SU-DHL-6 (cell line): ENCODE results near the gene PDE4B.

Experiments
- H2AFZ ChIP-seq: fragments of 200-600 bp; sonication (generic); 2 replicates; pipeline ENCODE4 v1.6.1; 2014; ENCODE audit warnings: low read depth, mild to moderate bottlenecking, moderate library complexity, mixed read lengths, antibody characterized with exemption, low read length; ENCODE audit not compliant: severe bottlenecking
- H3F3A ChIP-seq: fragments of 200-600 bp; shearing (Covaris generic); 2 replicates; pipeline ENCODE4 v1.6.0; 2016; ENCODE audit warnings: antibody characterized with exemption, mild to moderate bottlenecking; ENCODE audit not compliant: insufficient read depth
- H3K27ac ChIP-seq: fragments of 200-600 bp; sonication (generic); 2 replicates; pipeline ENCODE4 v1.5.1; 2016; ENCODE audit warnings: low read depth, mild to moderate bottlenecking, low read length, moderate library complexity, mixed read lengths
- H3K27me3 ChIP-seq: fragments of 200-600 bp; sonication (generic), shearing (Covaris generic); 2 replicates; pipeline ENCODE4 v1.6.0; 2014; ENCODE audit warnings: mild to moderate bottlenecking, low read length
- H3K36me3 ChIP-seq: fragments of 200-600 bp; sonication (generic); 2 replicates; pipeline ENCODE4 v1.6.1; 2014; ENCODE audit warnings: mild to moderate bottlenecking, low read length, mixed read lengths
- H3K4me2 ChIP-seq: fragments of 300-600, 200-600 bp; shearing (Covaris generic), sonication (generic); 2 replicates; pipeline ENCODE4 v1.6.0; 2014; ENCODE audit warnings: low read length, low read depth, mild to moderate bottlenecking; ENCODE audit not compliant: poor library complexity, severe bottlenecking
- H3K4me3 ChIP-seq: fragments of 200-600 bp; sonication (generic); 2 replicates; pipeline ENCODE4 v1.5.1; 2014; ENCODE audit warnings: antibody characterized with exemption, low read length, mild to moderate bottlenecking, mixed read lengths; ENCODE audit not compliant: insufficient read depth, poor library complexity, severe bottlenecking
- H3K79me2 ChIP-seq: fragments of 200-600 bp; sonication (generic); 2 replicates; pipeline ENCODE4 v1.6.1; 2014; ENCODE audit warnings: mild to moderate bottlenecking, low read length, moderate library complexity; ENCODE audit not compliant: insufficient read depth
- H3K9ac ChIP-seq: fragments of 200-600 bp; sonication (generic); 2 replicates; pipeline ENCODE4 v1.7.0; 2014; ENCODE audit warnings: mild to moderate bottlenecking, low read length
- H3K9me2 ChIP-seq: fragments of 200-600 bp; sonication (generic); replicated peaks from 2 replicates; pipeline ENCODE4 v1.6.1; 2014; ENCODE audit warnings: low read length; ENCODE audit not compliant: insufficient read depth
- H3K9me3 ChIP-seq: fragments of 200-600 bp; sonication (generic); 2 replicates; pipeline ENCODE4 v1.6.1; 2014; ENCODE audit warnings: low read length, mixed read lengths; ENCODE audit not compliant: insufficient read depth
- H4K20me1 ChIP-seq: fragments of 200-600 bp; sonication (generic); 2 replicates; pipeline ENCODE4 v1.6.1; 2014; ENCODE audit warnings: low read depth, mild to moderate bottlenecking, antibody characterized with exemption, low read length, moderate library complexity, mixed read lengths
- CTCF ChIP-seq: fragments of 200-600 bp; sonication (generic); IDR thresholded peaks from one replicate; pipeline ENCODE4 v1.5.1; 2017; ENCODE audit warnings: antibody characterized with exemption, mild to moderate bottlenecking, low read length, moderate library complexity; ENCODE audit not compliant: insufficient read depth, poor library complexity, severe bottlenecking
- EZH2phosphoT487 ChIP-seq: fragments of 200-600 bp; sonication (generic), shearing (Covaris generic); conservative IDR thresholded peaks from 2 replicates; pipeline ENCODE4 v1.6.1; 2018; ENCODE audit warnings: mild to moderate bottlenecking, antibody characterized with exemption, low read length, moderate library complexity, mixed read lengths

The PDE4B gene

GRCh38 chr1:66357021-66357420 lies 564.3 kb downstream of the PDE4B start:
- H3K79me2 ChIP-seq, result no peaks in the 10 kb centered on the region
- H3F3A ChIP-seq, result no peaks in the 10 kb centered on the region
- H3K4me3 ChIP-seq, result no peak overlapping the region
- H4K20me1 ChIP-seq, result no peaks in the 10 kb centered on the region
- TF ChIP-seq EZH2phosphoT487, result no peak
- TF ChIP-seq CTCF, result no peak
- H3K27me3 ChIP-seq, result no peaks in the 10 kb centered on the region
- no peak overlapping the region for H3K27ac ChIP-seq
- H3K9me2 ChIP-seq, result no peaks in the 10 kb centered on the region
- H2AFZ ChIP-seq, result no peak overlapping the region
- no peak overlapping the region for H3K9ac ChIP-seq
- no peaks in the 10 kb centered on the region for H3K9me3 ChIP-seq
- H3K36me3 ChIP-seq, result no peaks in the 10 kb centered on the region
- H3K4me2 ChIP-seq, result no peak overlapping the region

DNA sequence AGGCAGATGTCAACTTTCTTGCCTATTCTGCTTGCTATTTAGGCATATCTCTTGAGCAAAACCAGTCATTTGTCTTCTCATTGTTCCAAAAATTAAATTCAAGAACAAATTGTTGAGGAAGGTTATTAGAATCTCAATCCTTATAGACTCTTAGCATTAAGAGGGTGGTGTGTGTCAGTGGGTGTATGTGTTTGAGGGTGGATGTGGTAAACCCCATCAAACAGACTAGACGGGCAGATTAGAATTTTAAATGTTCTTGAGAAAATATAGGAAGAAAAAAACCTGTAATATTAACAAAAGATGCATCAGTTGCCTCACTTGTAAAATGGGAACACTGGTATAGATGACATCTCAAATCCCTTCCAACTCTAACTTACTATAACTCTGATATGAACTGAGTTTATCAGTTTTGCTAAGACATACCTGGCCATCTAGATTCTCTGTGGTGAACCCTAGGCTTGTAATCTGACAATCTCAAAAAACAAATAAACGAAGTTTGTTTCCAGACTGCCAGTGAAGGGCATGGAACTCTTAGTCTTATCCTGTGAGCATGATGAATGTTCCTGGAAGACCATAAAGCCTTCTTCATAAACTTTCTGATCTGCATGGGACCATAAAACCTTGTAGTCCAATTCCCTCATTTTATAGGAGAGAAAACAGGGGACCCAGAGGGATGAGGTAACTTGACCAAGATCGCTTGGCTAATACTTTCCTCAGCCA lies 564.9 kb downstream of the PDE4B start:
- no peaks in the 10 kb centered on the region for H4K20me1 ChIP-seq
- no peaks in the 10 kb centered on the region for H3K27me3 ChIP-seq
- no peak overlapping the region for H2AFZ ChIP-seq
- no peaks in the 10 kb centered on the region for H3K36me3 ChIP-seq
- H3K9ac ChIP-seq, result no peak overlapping the region
- no peaks in the 10 kb centered on the region for H3K9me2 ChIP-seq
- H3K4me2 ChIP-seq, result no peak overlapping the region
- TF ChIP-seq EZH2phosphoT487 (no peak), CTCF (no peak)
- no peaks in the 10 kb centered on the region for H3K79me2 ChIP-seq
- no peaks in the 10 kb centered on the region for H3K9me3 ChIP-seq
- no peaks in the 10 kb centered on the region for H3F3A ChIP-seq
- H3K4me3 ChIP-seq, result no peak overlapping the region
- no peak overlapping the region for H3K27ac ChIP-seq

DNA sequence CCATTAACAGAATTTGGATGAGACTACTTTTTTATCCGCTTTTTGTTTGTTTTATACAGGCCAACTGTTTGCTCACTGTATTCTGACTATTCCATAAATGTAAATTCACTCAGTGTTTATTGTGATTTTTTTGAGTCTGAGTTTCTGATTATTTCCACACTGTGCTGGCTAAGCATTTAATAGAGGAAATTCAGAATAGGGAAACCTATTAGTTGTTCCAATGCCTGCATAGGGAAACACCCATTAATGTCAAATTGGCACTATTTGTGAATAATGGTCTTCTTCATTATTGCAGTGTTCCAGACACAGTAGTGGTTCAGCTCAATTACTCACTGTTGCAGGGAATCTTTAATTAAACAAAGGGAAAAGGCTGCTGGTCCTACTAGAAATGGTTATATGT lies 566.6 kb downstream of the PDE4B start:
- Histone ChIP-seq H3K4me2 (no peak overlapping the region), H3F3A (no peaks in the 10 kb centered on the region), H3K27me3 (no peaks in the 10 kb centered on the region), H2AFZ (no peak overlapping the region), H3K9me2 (no peaks in the 10 kb centered on the region), H3K79me2 (no peaks in the 10 kb centered on the region), H3K36me3 (no peaks in the 10 kb centered on the region), H4K20me1 (no peaks in the 10 kb centered on the region), H3K9me3 (no peaks in the 10 kb centered on the region), H3K4me3 (no peak overlapping the region), H3K27ac (no peak overlapping the region), H3K9ac (no peak overlapping the region)
- TF ChIP-seq CTCF (no peak), EZH2phosphoT487 (no peak)
